ENCODE data around the gene SCUBE1.

DNA sequence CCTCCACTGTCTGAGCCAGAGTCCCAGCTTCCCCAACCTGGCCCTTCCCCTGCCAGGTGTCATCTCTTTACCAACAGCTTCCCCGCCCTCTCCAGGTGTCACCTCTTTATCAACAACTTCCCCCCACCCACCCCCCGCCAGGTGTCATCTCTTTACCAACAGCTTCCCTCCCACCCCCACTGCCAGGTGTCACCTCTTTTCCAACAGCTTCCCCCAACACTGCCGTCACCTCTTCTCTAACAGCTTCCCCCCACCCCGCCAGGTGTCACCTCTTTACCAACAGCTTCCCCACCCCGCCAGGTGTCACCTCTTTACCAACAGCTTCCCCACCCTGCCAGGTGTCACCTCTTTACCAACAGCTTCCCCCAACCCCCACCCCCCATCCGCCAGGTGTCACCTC is 126.4 kb downstream of the SCUBE1 start:
- TF ChIP-seq, protein P1, sequence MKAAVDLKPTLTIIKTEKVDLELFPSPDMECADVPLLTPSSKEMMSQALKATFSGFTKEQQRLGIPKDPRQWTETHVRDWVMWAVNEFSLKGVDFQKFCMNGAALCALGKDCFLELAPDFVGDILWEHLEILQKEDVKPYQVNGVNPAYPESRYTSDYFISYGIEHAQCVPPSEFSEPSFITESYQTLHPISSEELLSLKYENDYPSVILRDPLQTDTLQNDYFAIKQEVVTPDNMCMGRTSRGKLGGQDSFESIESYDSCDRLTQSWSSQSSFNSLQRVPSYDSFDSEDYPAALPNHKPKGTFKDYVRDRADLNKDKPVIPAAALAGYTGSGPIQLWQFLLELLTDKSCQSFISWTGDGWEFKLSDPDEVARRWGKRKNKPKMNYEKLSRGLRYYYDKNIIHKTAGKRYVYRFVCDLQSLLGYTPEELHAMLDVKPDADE (IDR thresholded peaks at IDR 0.05), result no peak
- TF ChIP-seq POLR2AphosphoS5 (IDR thresholded peaks at IDR 0.05; ENCODE audit: low read depth), result no peak
- TF ChIP-seq, protein P2, sequence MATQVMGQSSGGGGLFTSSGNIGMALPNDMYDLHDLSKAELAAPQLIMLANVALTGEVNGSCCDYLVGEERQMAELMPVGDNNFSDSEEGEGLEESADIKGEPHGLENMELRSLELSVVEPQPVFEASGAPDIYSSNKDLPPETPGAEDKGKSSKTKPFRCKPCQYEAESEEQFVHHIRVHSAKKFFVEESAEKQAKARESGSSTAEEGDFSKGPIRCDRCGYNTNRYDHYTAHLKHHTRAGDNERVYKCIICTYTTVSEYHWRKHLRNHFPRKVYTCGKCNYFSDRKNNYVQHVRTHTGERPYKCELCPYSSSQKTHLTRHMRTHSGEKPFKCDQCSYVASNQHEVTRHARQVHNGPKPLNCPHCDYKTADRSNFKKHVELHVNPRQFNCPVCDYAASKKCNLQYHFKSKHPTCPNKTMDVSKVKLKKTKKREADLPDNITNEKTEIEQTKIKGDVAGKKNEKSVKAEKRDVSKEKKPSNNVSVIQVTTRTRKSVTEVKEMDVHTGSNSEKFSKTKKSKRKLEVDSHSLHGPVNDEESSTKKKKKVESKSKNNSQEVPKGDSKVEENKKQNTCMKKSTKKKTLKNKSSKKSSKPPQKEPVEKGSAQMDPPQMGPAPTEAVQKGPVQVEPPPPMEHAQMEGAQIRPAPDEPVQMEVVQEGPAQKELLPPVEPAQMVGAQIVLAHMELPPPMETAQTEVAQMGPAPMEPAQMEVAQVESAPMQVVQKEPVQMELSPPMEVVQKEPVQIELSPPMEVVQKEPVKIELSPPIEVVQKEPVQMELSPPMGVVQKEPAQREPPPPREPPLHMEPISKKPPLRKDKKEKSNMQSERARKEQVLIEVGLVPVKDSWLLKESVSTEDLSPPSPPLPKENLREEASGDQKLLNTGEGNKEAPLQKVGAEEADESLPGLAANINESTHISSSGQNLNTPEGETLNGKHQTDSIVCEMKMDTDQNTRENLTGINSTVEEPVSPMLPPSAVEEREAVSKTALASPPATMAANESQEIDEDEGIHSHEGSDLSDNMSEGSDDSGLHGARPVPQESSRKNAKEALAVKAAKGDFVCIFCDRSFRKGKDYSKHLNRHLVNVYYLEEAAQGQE (IDR thresholded peaks at IDR 0.05; ENCODE audit: unreplicated experiment), result no peak
- TF ChIP-seq EZH2 (IDR thresholded peaks at IDR 0.05; ENCODE audit: low read depth, unreplicated experiment), result no peak
- TF ChIP-seq, protein P3, sequence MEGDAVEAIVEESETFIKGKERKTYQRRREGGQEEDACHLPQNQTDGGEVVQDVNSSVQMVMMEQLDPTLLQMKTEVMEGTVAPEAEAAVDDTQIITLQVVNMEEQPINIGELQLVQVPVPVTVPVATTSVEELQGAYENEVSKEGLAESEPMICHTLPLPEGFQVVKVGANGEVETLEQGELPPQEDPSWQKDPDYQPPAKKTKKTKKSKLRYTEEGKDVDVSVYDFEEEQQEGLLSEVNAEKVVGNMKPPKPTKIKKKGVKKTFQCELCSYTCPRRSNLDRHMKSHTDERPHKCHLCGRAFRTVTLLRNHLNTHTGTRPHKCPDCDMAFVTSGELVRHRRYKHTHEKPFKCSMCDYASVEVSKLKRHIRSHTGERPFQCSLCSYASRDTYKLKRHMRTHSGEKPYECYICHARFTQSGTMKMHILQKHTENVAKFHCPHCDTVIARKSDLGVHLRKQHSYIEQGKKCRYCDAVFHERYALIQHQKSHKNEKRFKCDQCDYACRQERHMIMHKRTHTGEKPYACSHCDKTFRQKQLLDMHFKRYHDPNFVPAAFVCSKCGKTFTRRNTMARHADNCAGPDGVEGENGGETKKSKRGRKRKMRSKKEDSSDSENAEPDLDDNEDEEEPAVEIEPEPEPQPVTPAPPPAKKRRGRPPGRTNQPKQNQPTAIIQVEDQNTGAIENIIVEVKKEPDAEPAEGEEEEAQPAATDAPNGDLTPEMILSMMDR (conservative IDR thresholded peaks at IDR 0.05; ENCODE audit: low read depth in 2 of 2), result no peak
- no peak for TF ChIP-seq EZH2phosphoT487 (IDR thresholded peaks at IDR 0.05; ENCODE audit: unreplicated experiment)
- TF ChIP-seq CREB1 (CRISPR knock-in tag; IDR thresholded peaks at IDR 0.05; ENCODE audit: low read depth), result no peak
- TF ChIP-seq, protein P4, sequence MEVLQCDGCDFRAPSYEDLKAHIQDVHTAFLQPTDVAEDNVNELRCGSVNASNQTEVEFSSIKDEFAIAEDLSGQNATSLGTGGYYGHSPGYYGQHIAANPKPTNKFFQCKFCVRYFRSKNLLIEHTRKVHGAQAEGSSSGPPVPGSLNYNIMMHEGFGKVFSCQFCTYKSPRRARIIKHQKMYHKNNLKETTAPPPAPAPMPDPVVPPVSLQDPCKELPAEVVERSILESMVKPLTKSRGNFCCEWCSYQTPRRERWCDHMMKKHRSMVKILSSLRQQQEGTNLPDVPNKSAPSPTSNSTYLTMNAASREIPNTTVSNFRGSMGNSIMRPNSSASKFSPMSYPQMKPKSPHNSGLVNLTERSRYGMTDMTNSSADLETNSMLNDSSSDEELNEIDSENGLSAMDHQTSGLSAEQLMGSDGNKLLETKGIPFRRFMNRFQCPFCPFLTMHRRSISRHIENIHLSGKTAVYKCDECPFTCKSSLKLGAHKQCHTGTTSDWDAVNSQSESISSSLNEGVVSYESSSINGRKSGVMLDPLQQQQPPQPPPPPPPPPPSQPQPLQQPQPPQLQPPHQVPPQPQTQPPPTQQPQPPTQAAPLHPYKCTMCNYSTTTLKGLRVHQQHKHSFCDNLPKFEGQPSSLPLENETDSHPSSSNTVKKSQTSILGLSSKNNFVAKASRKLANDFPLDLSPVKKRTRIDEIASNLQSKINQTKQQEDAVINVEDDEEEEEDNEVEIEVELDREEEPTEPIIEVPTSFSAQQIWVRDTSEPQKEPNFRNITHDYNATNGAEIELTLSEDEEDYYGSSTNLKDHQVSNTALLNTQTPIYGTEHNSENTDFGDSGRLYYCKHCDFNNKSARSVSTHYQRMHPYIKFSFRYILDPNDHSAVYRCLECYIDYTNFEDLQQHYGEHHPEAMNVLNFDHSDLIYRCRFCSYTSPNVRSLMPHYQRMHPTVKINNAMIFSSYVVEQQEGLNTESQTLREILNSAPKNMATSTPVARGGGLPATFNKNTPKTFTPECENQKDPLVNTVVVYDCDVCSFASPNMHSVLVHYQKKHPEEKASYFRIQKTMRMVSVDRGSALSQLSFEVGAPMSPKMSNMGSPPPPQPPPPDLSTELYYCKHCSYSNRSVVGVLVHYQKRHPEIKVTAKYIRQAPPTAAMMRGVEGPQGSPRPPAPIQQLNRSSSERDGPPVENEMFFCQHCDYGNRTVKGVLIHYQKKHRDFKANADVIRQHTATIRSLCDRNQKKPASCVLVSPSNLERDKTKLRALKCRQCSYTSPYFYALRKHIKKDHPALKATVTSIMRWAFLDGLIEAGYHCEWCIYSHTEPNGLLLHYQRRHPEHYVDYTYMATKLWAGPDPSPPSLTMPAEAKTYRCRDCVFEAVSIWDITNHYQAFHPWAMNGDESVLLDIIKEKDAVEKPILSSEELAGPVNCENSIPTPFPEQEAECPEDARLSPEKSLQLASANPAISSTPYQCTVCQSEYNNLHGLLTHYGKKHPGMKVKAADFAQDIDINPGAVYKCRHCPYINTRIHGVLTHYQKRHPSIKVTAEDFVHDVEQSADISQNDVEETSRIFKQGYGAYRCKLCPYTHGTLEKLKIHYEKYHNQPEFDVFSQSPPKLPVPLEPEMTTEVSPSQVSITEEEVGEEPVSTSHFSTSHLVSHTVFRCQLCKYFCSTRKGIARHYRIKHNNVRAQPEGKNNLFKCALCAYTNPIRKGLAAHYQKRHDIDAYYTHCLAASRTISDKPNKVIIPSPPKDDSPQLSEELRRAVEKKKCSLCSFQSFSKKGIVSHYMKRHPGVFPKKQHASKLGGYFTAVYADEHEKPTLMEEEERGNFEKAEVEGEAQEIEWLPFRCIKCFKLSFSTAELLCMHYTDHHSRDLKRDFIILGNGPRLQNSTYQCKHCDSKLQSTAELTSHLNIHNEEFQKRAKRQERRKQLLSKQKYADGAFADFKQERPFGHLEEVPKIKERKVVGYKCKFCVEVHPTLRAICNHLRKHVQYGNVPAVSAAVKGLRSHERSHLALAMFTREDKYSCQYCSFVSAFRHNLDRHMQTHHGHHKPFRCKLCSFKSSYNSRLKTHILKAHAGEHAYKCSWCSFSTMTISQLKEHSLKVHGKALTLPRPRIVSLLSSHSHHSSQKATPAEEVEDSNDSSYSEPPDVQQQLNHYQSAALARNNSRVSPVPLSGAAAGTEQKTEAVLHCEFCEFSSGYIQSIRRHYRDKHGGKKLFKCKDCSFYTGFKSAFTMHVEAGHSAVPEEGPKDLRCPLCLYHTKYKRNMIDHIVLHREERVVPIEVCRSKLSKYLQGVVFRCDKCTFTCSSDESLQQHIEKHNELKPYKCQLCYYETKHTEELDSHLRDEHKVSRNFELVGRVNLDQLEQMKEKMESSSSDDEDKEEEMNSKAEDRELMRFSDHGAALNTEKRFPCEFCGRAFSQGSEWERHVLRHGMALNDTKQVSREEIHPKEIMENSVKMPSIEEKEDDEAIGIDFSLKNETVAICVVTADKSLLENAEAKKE (CRISPR knock-in tag; IDR thresholded peaks at IDR 0.05), result no peak
- TF ChIP-seq ZNF114 (CRISPR knock-in tag; IDR thresholded peaks at IDR 0.05), result no peak
- TF ChIP-seq ZNF331 (CRISPR knock-in tag; IDR thresholded peaks at IDR 0.05; ENCODE audit: low read depth), result no peak
- TF ChIP-seq NANOG (IDR thresholded peaks at IDR 0.05; ENCODE audit: borderline replicate concordance), result no peak
- TF ChIP-seq JUNB (IDR thresholded peaks at IDR 0.05; ENCODE audit: unreplicated experiment), result no peak
- no peak for TF ChIP-seq STAT1 (IDR thresholded peaks at IDR 0.05; ENCODE audit: unreplicated experiment)
